Heart left ventricle (tissue), 16 donors: ENCODE measurements around the gene DPYSL3. TPM values are rescaled to one million over a fixed set of nuclear protein-coding genes. Genes with fewer than 3 reads are reported as not detected.

Experiments used
- ATAC-seq, 4 donors: fragments of 200-7000 bp; cut with Tn5 transposase; one replicate each; pipeline ENCODE4 v1.9.1; 2020 to 2022; ENCODE audit warnings: moderate library complexity in 4 of 4, mild to moderate bottlenecking in 3 of 4, moderate number of reproducible peaks in 1 of 4
- DNase-seq, 5 donors: peaks; one replicate each; pipeline ENCODE4 v3.0.0-alpha.2; 2020
- H3K27ac ChIP-seq, 12 donors: fragments of 200-600 bp; sonication (generic) in 4 of 12; one replicate each; pipeline versions ENCODE4 v1.5.0 to v1.8.0; 2016 to 2022; ENCODE audit warnings: mild to moderate bottlenecking in 2 of 12
- H3K27me3 ChIP-seq, 9 donors: fragments of 200-600 bp; sonication (generic) in 2 of 9; one replicate each; pipeline versions ENCODE4 v1.5.1 to v1.8.0; 2016 to 2022; ENCODE audit warnings: mild to moderate bottlenecking in 3 of 9
- H3K36me3 ChIP-seq, 9 donors: fragments of 200-600 bp; sonication (generic) in 2 of 9; one replicate each; pipeline versions ENCODE4 v1.5.0 to v1.8.0; 2018 to 2022; ENCODE audit warnings: mild to moderate bottlenecking in 2 of 9
- H3K4me1 ChIP-seq, 12 donors: fragments of 200-600 bp; sonication (generic) in 4 of 12; one replicate each; pipeline versions ENCODE4 v1.5.0 to v1.8.0; 2016 to 2022; ENCODE audit warnings: mild to moderate bottlenecking in 3 of 12
- H3K4me3 ChIP-seq, 12 donors: fragments of 200-600 bp; sonication (generic) in 4 of 12; one replicate each; pipeline versions ENCODE4 v1.5.0 to v1.8.0; 2017 to 2022; ENCODE audit warnings: mild to moderate bottlenecking in 9 of 12, moderate library complexity in 4 of 12
- H3K9me3 ChIP-seq, 12 donors: fragments of 200-600 bp; sonication (generic) in 4 of 12; one replicate each; pipeline versions ENCODE4 v1.5.0 to v1.8.0; 2016 to 2022; ENCODE audit warnings: mild to moderate bottlenecking in 1 of 12
- POLR2A ChIP-seq, 2 donors: fragments of 450-650 bp; IDR thresholded peaks; one replicate each; pipeline ENCODE4 v1.6.1; 2017; ENCODE audit warnings: antibody characterized with exemption in 2 of 2, mild to moderate bottlenecking in 2 of 2, moderate library complexity in 2 of 2
- WGBS, 4 donors: extraction: QIAGEN DNeasy Blood & Tissue Kit in 2 of 4; methylation state at CpG; one replicate each; pipeline versions ENCODE4 v1.1.5 to v1.1.7; 2013 to 2018; 5-methylcytosine and 5-hydroxymethylcytosine counted together
- intact Hi-C, 10 donors: fragments of 100-400 bp; cut with DNase I; formaldehyde crosslinking; loops; one replicate each; pipeline versions ENCODE4 v1.11.1 to v1.14.2; 2022
- polyA plus RNA-seq, 2 donors: library from polyadenylated mRNA; stranded (reverse); fragments of 200-250 nt; gene quantifications; one replicate each; pipeline ENCODE4 v1.2.3, GENCODE V29; 2013
- total RNA-seq, 9 donors: library from RNA; depleted of rRNA in 2 of 9; stranded (reverse); fragments of >200 nt in 2 of 9; fragmentation: NEBNext Ultra II Directional in 3 of 9; extraction: Animal tissue kit (Norgen Biotek cat#: 25700) in 3 of 9; gene quantifications; one replicate each; pipeline versions ENCODE4 v1.1.0 to v1.2.4, GENCODE V29; 2016 to 2023
- TF ChIP-seq, protein P1 (sequence below), 12 donors: fragments of 200-600 bp; sonication (generic) in 4 of 12; IDR thresholded peaks; one replicate each; pipeline versions ENCODE4 v1.5.0 to v1.8.0; 2018 to 2022; ENCODE audit warnings: antibody characterized with exemption in 12 of 12, mild to moderate bottlenecking in 5 of 12
- donor health status: ischemic (EF 13 %, LVEDD 7.1; RV severe dilation, severe dysfunction).
- donor health status: healthy with polysubstance abuse.
- donor health status: DM: no; HTN: yes; CAD: no.
- donor health status: DM: no; HTN: no; CAD: no.
- donor health status: ischemic (EF 25% LVEDD 6.9; RV normal size, moderate dysfunction).
- donor health status: ischemic (EF 25% LVEDD 5.7; RV mildly dilated, moderate dysfunction).
- donor health status: healthy.
- donor health status: DM: yes; HTN: yes; CAD: no.
- donor health status: ischemic (EF 35%, LVEDD 5.7; RV mildly dilated, moderate dysfunction).
- donor health status: nonischemic (EF 11% LVEDD 7.7; RV severe dilation, severe dysfunction).
- donor health status: DM: yes; HTN: yes; CAD: no.
- donor health status: PGD.
- donor health status: ischemic (EF 29% LVEDD 5.4; RV normal size, mild dysfunction).
- donor health status: nonischemic (EF 23%, LVEDD 6.1; RV moderate dilation, normal function).

DPYSL3 gene
- total and polyA plus RNA-seq, 11 donors: 7.9 to 54.7 (median 20.6) TPM

DNA sequence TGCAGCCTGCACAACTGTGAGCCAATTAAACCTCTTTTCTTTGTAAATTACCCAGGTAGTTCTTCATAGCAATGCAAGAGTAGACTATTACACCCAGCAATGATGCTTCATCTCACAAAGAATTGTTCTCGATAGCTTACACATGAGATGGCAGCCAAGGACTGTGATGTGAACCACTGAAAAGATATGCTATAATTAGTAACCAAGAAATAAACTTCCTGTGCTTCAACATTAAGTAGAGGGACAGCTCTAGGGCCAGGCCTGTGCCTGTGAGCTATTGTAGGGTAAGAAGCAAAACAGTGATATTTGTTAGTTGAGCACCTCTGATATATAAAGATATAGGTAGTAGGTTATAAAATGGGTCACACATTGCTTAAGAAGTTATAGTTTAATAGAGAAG lies 41.8 kb upstream of the DPYSL3 start:
- TF ChIP-seq, protein P1, sequence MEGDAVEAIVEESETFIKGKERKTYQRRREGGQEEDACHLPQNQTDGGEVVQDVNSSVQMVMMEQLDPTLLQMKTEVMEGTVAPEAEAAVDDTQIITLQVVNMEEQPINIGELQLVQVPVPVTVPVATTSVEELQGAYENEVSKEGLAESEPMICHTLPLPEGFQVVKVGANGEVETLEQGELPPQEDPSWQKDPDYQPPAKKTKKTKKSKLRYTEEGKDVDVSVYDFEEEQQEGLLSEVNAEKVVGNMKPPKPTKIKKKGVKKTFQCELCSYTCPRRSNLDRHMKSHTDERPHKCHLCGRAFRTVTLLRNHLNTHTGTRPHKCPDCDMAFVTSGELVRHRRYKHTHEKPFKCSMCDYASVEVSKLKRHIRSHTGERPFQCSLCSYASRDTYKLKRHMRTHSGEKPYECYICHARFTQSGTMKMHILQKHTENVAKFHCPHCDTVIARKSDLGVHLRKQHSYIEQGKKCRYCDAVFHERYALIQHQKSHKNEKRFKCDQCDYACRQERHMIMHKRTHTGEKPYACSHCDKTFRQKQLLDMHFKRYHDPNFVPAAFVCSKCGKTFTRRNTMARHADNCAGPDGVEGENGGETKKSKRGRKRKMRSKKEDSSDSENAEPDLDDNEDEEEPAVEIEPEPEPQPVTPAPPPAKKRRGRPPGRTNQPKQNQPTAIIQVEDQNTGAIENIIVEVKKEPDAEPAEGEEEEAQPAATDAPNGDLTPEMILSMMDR (IDR thresholded peaks at IDR 0.05): no peak
- TF ChIP-seq POLR2A (IDR thresholded peaks at IDR 0.05): no peak
- Histone ChIP-seq H3K27me3 (no peaks in the 10 kb centered on the region), H3K27ac (peak overlapping the region in 2 of 12 donors; percentile 13 to 52), H3K4me3 (no peak overlapping the region), H3K36me3 (no peaks in the 10 kb centered on the region), H3K4me1 (peaks cover 0 to 36% (median 16%) of the 10 kb centered on the region in 12 donors), H3K9me3 (peaks cover 0 to 4% (median 0%) of the 10 kb centered on the region in 12 donors)
- 7 to 29% (median 12%) methylated on average over 1 of the region's 1 CpG for WGBS, 4 donors
- intact Hi-C loops: loop anchor here in 3 of 10 donors (5.0 to 10.0 kb wide), 2 partner anchors 39 to 157 kb away; partner anchors contain the start of gene DPYSL3 (in 2 of the 3)
- DNase-seq: no peak
- ATAC-seq: peak in 3 of 4 donors; percentile 59 to 74 (median 73)

DNA sequence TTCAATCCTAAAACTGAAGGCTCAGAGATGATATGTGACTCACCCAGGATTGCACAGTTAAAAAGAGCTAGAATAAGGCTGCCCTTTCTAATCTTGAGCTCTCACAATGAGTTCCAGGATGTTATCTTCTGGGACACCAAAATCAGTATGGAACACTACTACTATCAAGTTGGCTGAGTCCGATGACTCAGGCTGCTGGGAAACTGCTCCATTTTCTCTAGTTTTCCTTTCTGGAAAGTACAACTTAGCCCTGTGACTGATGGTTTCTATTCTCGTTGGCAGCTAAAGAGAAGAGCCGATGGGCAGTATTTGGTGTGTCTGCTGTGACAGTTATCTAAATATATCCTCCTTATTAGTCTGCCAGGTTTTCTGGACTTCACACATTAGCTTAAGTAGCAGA lies 37.9 kb upstream of the DPYSL3 start:
- Histone ChIP-seq H3K4me3 (no peak overlapping the region), H3K9me3 (peaks cover 0 to 4% (median 0%) of the 10 kb centered on the region in 12 donors), H3K36me3 (no peaks in the 10 kb centered on the region), H3K27ac (peak overlapping the region in 2 of 12 donors; percentile 31 to 58), H3K27me3 (no peaks in the 10 kb centered on the region), H3K4me1 (peaks cover 0 to 12% (median 6%) of the 10 kb centered on the region in 12 donors)
- DNase-seq (no peak), ATAC-seq (peak; percentile 32 to 94 (median 76))
- intact Hi-C loops: no loop called here
- 17 to 40% (median 23%) methylated on average over 3 of the region's 3 CpGs for whole genome bisulfite sequencing, 4 donors
- TF ChIP-seq, protein P1 (IDR thresholded peaks at IDR 0.05): no peak
- TF ChIP-seq POLR2A (IDR thresholded peaks at IDR 0.05): no peak

DNA sequence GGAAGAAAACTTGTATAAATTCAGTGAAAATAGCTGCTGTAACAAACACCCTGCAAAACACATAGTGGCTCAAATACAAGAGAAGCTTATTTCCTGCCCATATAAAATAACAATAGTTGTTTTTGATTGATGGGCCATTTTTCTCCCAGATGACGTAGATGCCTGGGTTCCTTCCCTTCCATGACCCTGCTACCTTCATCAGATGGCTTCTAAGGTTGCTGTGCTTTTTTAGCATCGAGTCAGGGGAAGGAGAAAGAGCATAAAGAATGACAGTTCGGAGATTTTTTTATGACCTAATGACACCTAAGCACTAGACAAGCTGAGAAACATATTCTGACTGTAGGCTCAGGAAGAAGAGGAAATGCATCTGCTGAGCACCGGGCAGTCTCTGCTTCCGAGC lies 34.7 kb upstream of the DPYSL3 start:
- Histone ChIP-seq H3K36me3 (no peaks in the 10 kb centered on the region), H3K27me3 (no peaks in the 10 kb centered on the region), H3K9me3 (no peaks in the 10 kb centered on the region), H3K4me3 (no peak overlapping the region), H3K27ac (no peak overlapping the region), H3K4me1 (peaks cover 0 to 11% (median 0%) of the 10 kb centered on the region in 12 donors)
- DNase-seq: no peak
- TF ChIP-seq, protein P1 (IDR thresholded peaks at IDR 0.05): no peak
- TF ChIP-seq POLR2A (IDR thresholded peaks at IDR 0.05): no peak
- 52 to 65% (median 57%) methylated on average over 5 of the region's 5 CpGs for WGBS, 4 donors
- intact Hi-C loops: no loop called here
- ATAC-seq: no peak

DNA sequence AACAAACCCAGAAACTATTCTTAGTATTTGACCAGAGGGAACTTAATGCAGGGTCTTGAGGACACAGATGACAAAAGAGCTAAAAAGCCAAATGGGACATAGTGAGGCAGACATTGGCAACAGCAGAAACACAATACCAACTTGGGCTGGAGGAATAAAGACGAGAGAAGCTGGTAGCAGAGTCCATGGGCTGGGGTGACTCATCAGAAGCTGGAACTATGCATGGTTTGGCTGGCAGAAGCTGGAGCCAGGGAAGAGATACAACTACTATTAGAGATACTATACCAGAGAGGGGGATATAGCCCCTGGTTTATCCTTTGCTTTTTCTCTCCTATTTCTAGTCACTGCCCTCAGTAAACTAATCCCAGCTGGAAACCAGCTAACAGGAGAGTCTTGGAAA lies 29.2 kb upstream of the DPYSL3 start:
- Histone ChIP-seq H3K36me3 (no peaks in the 10 kb centered on the region), H3K4me1 (peaks cover 0 to 3% (median 0%) of the 10 kb centered on the region in 12 donors), H3K4me3 (no peak overlapping the region), H3K27me3 (no peaks in the 10 kb centered on the region), H3K9me3 (no peaks in the 10 kb centered on the region), H3K27ac (no peak overlapping the region)
- intact Hi-C loops: no loop called here
- no peak for DNase-seq
- TF ChIP-seq POLR2A (IDR thresholded peaks at IDR 0.05): no peak
- TF ChIP-seq, protein P1 (IDR thresholded peaks at IDR 0.05): no peak
- ATAC-seq: no peak
- 57 to 67% (median 64%) methylated on average over 1 of the region's 1 CpG for WGBS, 4 donors
